ENCODE data around the gene DPF1.
"Not testable (repeated sequence)": the region's sequence is repeated elsewhere in the genome, so short reads cannot be mapped to it uniquely, and the experiment has no call there.

Gene DPF1

DNA sequence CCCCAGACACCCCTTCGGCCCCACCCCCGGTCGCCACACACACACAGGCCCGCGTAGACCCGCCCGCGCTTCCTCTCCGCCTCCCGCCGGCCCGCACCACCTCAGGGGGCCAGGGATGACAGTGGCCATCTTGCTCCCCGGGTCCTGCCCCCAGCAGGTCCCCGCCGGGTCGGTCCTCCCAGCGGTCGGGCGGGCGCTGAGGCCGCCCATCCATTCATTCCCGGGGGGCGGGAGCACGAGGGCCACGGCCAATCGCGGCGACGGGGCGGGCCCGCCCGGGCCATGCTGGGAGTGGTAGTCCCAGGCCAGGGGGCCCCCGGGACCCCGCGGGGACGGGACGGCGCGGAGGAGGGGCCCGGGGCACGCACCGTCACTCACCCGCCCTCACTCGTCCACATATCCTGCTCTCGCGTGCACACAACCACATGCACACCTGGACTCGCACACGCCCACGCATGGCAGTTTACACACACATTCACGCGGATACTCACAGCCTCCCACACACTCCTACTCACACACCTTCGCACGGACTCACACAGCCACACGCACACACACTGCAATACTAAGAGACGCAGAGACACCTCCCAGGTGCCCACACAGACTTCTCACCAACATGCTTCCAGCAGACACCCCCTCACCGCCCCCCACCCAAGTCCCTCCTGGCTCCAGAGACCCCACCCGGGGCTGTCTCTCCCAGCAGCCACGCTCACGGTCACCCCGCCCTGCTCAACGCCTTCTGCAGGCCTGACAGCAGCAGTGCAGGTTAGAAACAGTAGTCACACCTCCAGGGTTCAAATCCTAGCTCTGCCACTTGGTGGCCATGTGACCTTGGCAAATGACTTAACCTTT, at the start of gene DPF1:
TSS of gene DPF1 (minus strand) at position 209 of the 849 bp plus-strand sequence. CDS start at position 129, 80 bp downstream.
- peak; percentile 96 for DNase-seq (ENCODE audit: low spot score)

DNA sequence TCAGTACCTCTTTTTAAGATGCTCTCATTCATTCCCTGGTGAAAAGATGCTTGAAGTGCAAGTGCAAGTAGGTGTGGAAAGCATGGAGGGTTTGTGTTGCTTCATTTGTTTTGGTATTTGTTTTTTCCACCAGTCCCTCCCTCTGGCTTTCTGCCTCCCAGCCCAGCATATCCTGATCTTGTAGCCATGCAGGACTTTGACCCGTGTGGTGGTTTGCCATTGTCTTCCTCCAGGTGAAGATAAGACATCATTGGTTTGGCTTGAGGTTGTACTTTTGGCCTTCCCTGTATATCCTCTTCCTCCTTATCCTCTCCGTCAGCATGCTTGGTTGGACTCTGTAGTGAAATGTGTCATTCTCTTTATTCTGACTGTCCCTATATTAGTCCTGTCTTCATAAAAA, 49.5 kb upstream of the DPF1 start:
- DNase-seq (ENCODE audit: low spot score): no peak

DNA sequence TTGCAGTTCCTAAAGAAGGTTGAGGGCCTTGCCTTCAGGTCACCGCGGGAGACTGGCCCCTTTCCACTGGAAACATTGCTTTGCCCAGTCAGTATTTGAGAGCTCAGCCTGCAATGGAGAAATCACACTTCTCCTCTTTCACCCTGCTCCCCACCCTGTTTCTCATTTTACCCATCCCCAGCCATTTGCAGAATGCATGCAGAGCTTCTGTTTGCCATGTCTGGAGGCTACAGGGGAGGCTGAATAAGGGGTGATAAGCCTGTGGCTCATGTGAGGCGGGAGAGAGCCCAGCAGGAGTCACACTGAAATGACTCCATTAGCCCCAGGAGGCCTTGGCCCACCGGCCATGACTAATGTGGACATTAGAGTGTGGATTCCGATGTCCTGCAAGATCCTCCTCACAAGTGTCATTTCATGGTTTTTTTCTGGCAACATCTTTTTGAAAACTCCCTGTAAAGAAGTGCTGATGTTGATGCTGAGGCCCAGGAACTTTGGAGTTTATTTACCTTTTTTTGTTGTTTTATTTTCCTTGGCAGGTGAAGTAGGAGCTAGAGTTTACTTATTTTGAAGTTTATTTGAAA, 46.7 kb upstream of the DPF1 start:
- DNase-seq (ENCODE audit: low spot score): peak; percentile 56

DNA sequence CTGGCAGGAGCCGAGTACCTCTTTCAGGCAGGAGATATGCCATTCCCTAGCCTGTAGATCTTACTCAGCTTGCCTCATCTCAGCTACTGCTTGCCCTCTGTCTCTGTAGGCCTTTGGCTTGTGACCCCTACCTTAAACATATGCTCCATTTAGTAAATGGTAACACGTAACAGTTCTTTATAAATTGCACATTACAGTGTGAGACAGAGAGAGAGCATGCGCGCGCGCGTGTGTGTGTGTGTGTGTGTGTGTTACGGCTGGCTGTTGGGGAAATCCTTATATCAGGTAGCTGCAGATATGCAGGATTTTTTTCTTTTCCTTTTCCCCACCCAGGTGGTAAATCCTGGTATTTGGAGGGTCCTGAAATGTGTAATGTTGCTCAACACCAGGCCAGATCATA, 44.5 kb upstream of the DPF1 start:
- no peak for DNase-seq (ENCODE audit: low spot score)

DNA sequence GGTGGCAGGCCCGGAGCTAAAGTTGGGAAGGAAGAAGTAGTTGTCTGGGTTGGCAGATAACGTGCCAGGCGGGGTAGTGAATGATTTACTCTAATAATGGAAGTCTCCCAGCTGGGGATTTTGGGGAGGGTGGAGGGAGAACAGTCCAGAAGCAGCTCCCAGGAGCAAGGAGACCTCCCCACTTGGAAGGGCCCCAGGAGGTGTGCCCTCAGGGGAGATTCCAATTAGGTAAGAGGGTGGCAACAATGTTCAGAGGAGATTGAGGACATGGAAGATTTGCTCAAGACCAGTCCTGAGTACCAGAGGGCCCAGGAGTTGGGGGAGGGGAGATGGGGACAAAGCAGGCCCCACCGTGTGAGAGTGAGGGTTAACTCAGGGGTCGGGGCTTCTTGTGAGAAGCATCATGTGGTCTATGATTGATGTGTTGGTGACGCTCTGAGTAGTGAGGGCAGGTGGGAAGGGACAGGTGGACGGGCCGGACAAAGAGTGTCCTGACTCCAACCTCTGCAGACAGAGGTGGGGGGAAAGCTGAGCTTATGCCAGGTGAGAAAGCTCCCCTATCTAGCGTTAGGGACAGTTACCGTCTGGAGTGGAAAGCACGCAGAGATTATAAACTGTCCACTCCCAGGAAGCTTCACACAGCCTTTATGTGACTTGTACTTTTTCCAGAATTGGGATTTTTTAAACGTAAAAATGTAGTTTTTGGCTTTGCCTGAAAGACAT, 43.9 kb upstream of the DPF1 start:
- DNase-seq (ENCODE audit: low spot score): no peak

DNA sequence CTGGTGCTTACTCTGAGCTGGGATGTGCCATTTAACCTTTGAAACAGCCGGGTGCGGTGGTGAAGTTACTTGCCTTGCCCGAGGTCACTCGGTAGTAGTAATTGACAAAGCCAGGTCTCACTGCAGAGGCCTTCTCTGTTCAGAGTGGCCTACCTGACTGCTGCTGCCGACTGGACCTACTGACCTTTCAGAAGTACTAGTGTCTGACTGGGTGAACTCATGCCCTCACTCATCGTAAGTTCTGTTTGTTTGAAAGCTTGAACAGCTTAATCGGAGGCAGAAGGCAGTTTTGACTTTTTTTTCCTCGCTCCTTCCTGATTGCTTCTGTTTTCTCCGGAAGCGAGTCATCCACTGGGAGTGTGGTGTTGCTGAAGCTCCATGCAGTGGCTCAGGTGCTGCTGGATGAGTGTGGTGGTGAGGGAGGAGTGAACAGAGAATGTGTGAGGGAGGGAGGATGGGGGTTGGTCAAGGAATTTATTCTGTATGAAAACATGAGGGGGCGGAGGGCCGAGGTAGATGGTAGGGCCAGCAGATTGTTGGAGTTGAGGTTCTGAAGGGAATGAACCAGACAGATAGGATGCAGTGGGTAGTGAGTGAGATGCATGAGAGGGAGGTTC, 43.1 kb upstream of the DPF1 start:
- peak; percentile 60 for DNase-seq (ENCODE audit: low spot score)

DNA sequence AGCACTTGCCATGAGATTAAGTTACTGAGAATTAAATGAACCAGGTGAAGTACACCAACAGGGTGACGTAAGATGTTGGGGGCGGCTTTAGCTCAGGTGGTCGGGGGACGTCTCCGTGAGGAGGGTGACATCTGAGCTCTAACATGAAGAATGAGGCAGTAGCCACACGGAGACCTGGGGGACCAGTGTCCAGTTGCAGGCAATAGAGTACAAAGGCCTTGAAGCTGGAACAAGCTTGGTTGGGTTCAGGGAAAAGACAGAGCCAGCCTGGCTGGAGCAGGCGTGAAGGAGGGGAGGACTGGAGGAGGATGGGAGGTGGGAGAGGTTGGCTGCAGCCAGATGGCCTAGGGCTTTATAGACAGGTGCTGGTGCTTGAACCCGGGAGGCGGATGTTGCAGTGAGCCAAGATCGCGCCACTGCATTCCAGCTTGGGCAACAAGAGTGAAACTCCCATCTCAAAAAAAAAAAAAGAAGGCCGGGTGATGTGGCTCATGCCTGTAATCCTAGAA, 42.0 kb upstream of the DPF1 start:
- DNase-seq (ENCODE audit: low spot score): no peak

DNA sequence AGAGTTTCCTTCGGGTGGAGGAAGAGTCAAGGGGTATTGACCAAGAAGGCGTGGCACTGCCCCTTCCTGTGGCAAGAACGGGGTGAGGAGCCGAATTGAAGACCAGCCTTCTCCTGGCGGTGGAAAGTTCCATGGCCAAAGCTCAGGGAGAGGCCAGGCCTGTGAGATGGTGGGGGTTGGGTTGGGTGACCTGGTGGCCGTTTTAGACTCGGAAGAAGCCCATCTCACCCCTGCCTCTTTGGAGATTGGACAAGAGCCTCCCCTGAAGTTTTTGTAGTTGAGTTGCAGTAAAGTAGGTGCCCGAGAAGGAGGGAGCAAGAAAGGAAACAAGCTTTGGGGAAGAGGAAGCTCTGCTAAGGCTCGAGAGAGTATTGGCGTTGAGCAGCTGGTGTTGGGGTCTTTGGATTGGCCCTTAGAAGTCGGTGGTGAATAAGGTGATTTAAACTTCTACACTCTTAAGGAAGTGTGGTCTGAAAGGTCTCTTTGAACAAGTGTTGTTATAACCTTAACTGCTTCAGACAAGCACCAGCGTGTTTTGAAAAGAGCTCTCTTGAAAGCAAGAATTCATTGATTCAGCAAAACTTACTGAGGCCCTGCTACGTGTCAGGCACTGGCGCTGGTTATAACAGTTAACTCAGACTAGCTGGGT, 41.3 kb upstream of the DPF1 start:
- DNase-seq (ENCODE audit: low spot score): no peak

DNA sequence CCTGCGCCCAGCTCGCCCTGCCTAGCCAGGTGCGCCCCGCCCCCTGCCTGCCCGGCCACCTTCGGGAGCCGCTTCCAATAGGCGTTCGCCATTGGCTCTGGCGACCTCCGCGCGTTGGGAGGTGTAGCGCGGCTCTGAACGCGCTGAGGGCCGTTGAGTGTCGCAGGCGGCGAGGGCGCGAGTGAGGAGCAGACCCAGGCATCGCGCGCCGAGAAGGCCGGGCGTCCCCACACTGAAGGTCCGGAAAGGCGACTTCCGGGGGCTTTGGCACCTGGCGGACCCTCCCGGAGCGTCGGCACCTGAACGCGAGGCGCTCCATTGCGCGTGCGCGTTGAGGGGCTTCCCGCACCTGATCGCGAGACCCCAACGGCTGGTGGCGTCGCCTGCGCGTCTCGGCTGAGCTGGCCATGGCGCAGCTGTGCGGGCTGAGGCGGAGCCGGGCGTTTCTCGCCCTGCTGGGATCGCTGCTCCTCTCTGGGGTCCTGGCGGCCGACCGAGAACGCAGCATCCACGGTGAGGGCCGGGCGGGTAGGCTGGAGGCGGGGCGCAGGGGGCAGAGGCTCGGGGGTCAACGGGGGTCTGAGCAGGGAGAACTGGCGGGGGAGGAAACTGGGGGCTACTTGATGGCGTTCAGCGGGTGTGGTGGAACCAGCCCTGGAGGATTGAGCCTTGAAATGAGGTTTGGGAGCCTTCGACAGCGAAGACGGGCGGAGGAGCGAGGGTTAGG, 40.6 kb upstream of the DPF1 start, which contains the start of gene SPINT2:
TSS of gene SPINT2 (plus strand) at position 88 of the 727 bp plus-strand sequence. CDS start at position 408, 320 bp downstream.
- no peak for DNase-seq (ENCODE audit: low spot score)

DNA sequence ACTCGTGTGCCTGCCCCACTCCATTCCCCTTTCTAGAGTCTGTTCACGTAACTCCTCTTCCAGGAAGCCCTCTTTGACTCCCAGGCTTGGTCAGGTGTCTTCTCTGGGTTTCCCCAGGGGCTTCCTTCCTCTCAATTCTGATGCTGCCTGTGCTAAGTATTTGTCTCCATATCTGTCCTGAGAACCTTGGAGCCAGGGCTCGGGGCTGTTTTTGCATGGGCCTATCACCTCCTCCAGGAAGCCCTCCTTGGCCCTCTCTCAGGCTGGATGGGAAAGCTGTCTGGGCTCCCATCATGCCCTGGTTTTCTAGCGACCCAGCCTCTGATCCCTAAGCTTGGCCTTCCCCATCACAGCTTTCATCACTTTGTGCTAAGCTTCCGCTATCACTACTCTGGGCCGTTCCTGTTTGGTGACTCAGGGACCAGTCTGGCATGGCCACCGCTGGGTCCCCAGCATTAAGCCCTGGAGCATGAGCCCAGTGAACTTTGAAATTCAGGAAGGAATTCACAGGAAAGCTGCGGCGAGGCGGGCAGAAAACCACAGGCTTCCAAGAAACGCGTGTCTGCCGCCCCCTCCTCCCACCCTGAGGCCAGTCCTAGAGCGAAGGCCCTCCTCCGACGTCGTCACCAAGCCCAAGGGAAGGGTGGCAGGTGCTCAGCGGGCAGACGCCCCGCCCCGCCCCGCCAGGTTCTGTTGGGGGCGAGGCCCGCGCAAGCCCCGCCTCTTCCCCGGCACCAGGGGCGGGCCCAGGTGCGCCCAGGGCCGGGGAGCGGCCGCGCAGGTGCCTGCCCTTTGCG, 39.9 kb upstream of the DPF1 start:
- DNase-seq (ENCODE audit: low spot score): peak; percentile 86

DNA sequence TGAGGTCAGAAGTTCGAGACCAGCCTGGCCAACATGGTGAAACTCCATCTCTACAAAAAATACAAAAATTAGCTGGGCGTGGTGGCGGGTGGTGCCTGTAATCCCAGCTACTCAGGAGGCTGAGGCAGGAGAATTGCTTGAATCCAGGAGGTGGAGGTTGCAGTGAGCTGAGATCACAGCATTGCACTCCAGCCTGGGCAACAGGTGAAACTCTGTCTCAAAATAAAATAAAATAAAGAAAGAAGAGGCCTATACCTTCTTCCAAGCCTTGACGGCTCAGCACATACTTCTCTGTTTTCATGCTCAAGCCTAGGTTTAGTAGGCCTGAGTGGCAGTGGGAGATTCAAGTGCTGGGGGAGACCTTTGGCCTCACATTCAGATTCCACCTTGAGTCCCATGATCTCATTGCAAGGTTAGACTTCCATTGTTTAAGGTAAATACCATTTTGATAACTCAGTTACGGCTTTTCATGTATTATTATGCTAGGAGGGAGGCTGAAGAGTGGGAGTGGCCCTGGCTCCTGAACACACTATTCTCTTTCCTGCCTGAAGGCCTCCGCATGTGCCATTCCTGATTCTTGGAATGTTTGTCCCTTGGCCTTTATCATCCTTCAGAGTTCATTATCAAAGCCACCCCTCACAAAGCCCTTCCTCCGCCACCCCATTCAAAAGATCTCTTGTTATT, 38.7 kb upstream of the DPF1 start:
- no peak for DNase-seq (ENCODE audit: low spot score)

DNA sequence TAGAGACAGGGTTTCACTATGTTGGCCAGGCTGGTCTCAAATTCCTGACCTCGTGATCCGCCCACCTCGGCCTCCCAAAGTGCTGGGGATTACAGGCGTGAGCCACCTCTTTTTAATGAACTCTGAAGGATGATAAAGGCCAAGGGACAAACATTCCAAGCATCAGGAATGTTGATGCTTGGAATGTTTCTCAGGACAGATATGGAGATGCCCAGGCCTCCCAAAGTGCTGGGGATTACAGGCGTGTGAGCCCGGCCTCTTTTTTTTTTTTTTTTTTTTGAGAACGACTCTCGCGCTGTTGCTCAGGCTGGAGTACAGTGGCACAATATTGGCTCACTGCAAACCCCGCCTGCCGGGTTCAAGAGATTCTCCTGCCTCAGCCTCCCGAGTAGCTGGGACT, 37.9 kb upstream of the DPF1 start:
- DNase-seq (ENCODE audit: low spot score): not testable (repeated sequence)

DNA sequence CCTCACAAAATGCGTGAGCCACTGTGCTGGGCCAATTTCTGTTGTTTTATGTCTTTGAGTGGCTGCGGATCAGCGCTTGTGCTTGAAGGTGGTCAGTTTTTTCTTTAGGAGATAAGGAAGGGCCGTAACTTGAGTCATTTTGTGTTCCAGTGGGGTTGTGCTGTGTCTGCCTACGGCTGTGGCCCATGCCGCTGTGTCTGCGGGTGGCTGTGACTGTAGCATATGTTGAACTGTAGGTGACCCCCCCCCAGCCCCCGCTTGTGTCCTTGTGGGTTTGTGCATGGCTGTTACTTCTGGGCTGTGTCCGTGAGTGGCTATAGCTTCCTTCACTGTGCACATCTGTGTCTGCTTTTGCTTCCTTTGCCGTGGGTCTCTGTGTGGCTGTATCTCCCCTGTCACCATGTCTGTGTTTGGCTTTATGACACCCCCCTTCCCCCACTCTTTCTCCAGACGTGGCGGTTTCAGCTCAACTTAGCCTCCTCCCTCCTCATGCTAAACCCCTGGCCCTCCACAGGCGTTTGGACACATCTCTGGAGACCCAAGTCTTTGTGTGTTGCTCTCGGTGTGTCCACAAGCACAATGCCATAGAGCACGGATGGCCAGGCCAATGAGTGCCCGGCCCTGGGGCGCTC, 31.5 kb upstream of the DPF1 start:
- DNase-seq (ENCODE audit: low spot score): peak; percentile 52

DNA sequence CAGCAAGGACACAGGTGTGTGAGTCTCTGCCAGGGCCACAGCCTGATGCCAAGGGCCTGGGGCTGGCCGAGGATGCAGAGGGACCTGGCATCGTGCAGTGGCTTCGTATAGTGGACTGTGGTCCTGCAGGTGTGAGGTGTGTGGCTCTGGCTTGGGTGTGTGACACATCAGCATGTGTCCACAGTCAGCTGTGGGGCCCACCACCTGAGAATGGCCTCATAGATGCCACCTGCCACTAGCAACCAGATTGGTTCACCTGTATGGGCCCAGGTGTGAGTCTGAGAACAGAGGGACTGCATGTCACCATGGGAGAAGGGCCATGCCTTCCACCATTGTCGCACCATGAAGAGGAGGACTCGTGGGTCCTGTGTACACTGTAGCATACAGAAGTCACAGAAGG, 29.8 kb upstream of the DPF1 start:
- DNase-seq (ENCODE audit: low spot score): no peak

DNA sequence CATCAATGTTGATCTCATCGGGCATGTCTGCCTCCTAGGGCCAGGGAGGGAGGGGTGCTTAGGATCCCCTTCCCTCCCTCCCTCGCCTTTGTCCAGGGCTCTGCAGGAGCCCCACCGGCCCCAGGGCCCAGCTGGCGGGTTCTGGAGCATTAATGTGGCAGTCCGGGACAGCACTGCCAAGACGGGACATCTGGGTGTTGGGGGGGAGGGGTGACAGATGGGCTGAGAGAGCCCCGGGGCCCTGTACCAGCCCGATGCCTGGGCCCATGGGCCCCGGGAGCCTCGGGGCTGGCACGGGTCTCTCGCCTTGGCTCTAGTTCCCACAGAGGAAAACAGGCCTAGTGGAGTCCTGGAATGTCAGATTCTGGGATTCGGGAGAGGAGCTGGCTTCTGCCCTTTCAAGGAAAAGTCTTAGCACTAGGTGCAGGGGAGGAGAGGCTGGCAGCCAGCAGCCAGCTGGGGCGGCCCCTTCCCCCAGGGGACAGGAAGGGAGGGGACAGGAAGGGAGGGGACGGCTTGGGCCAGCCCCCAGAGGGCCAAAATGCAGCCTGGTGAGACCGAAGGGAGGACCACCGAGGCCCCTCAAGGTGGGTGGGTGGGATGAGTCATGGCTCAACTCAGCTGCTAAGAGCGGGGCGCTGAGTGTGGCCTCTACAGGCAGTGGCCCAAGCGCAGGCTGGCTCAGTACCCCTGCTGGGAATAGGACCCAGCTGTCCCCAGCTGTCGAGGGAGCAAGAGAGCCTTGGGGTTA, 29.1 kb upstream of the DPF1 start:
- no peak for DNase-seq (ENCODE audit: low spot score)

DNA sequence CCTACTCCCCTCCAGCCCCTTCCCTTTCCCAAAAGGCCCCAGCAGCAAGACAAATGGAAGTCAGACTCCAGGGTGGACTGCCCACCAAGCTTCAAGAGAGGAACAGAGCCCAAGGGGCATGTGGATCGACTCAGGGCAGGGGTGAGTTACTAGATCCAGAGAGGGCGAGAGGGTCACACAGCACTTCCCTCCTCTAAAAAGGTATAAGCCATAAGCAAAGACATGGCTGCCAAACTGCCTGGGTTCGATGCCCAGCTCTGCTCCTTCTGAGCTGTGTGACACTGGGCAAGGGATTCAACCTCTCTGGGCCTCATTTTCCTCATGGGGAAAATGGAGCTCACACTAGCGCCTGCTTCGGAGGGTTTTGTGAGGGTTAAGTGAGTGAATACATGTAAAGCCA, 28.4 kb upstream of the DPF1 start:
- no peak for DNase-seq (ENCODE audit: low spot score)

DNA sequence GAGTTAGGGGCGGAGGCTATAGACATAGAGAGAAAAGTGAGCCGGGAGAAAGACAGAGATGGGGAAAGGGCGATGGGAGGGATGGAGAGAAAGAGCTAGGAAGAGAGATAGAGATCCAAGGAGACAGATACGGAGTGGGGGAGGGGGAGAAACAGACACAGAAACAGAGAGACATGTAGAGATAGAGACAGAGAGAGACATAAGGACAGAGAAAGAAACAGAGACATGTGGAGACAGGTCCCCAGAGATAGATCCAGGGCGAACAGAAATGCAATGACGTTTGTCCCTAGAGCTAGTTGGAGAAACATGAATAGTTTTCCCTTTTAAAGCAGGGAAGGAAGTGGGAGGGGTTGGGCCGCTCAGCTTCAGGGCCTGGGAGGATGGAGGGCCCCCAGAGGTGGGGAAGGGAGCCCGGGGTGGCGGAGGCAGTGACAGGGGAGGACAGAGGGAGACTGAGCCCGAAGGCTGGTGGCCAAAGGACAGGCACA, 27.6 kb upstream of the DPF1 start:
- peak; percentile 62 for DNase-seq (ENCODE audit: low spot score)
